Epithelial cell of esophagus (primary cell): ENCODE data around the gene SIAH1.
"Not testable (repeated sequence)": the region's sequence is repeated elsewhere in the genome, so short reads cannot be mapped to it uniquely, and the experiment has no call there.

Experiments
- DNase-seq: peaks from one replicate; pipeline ENCODE4 v3.0.0; 2010; ENCODE audit warnings: low read depth
- H3K4me3 ChIP-seq: 2 replicates; pipeline ENCODE4 v1.5.1; 2011; ENCODE audit warnings: mild to moderate bottlenecking, low read length, control low read depth
- TF ChIP-seq, protein P1 (sequence below): IDR thresholded peaks from 2 replicates; pipeline ENCODE4 v1.5.1; 2011; ENCODE audit warnings: low read depth, mild to moderate bottlenecking, low read length, control low read depth, inconsistent platforms; ENCODE audit not compliant: insufficient read depth; ENCODE audit errors: missing control alignments

Gene SIAH1

GRCh38 chr16:48381201-48381600 is 4.0 kb downstream of the SIAH1 start:
- H3K4me3 ChIP-seq: no peak overlapping the region
- DNase-seq: no peak
- TF ChIP-seq, protein P1, sequence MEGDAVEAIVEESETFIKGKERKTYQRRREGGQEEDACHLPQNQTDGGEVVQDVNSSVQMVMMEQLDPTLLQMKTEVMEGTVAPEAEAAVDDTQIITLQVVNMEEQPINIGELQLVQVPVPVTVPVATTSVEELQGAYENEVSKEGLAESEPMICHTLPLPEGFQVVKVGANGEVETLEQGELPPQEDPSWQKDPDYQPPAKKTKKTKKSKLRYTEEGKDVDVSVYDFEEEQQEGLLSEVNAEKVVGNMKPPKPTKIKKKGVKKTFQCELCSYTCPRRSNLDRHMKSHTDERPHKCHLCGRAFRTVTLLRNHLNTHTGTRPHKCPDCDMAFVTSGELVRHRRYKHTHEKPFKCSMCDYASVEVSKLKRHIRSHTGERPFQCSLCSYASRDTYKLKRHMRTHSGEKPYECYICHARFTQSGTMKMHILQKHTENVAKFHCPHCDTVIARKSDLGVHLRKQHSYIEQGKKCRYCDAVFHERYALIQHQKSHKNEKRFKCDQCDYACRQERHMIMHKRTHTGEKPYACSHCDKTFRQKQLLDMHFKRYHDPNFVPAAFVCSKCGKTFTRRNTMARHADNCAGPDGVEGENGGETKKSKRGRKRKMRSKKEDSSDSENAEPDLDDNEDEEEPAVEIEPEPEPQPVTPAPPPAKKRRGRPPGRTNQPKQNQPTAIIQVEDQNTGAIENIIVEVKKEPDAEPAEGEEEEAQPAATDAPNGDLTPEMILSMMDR: no peak

- H3K4me3 ChIP-seq: no peak overlapping the region
- DNase-seq: no peak
- TF ChIP-seq, protein P1: no peak
These were observed 6.4 kb downstream of the SIAH1 start for GRCh38 chr16:48378836-48379235.

DNA sequence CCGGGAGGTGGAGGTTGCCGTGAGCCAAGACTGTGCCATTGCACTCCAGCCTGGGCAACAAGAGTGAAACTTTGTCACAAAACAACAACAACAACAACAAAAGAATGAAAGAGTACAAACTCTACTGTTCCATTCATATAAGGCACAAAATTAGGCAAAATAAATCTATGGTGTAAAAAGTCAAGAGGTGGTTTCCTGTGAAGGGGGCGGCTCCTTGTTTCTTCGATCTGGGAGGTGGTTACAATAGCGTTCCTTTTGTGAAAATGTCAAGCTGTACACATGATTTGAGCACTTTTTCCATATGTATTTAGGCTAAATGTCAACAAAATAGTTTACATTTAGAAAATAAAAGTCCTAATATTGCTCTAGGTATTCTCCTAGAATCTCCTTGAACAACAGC is 6.9 kb downstream of the SIAH1 start:
- no peak overlapping the region for H3K4me3 ChIP-seq
- TF ChIP-seq, protein P1: no peak
- no peak for DNase-seq

GRCh38 chr16:48377301-48377700 is 7.9 kb downstream of the SIAH1 start:
- H3K4me3 ChIP-seq: not testable (repeated sequence)

GRCh38 chr16:48374255-48374654 is 11.0 kb downstream of the SIAH1 start:
- no peak overlapping the region for H3K4me3 ChIP-seq
- DNase-seq: no peak
- TF ChIP-seq, protein P1: no peak

More at GRCh38 chr16:48377301-48377700, 7.9 kb downstream of the SIAH1 start:
- not testable (repeated sequence) for DNase-seq

GRCh38 chr16:48373258-48374029 is 11.8 kb downstream of the SIAH1 start:
- TF ChIP-seq, protein P1: no peak
- peak; percentile 51 for DNase-seq
- H3K4me3 ChIP-seq: no peak overlapping the region

GRCh38 chr16:48372744-48373143 is 12.5 kb downstream of the SIAH1 start:
- TF ChIP-seq, protein P1: no peak
- no peak overlapping the region for H3K4me3 ChIP-seq
- no peak for DNase-seq
